ENCODE results near the gene FRMPD2.
A peak's percentile ranks its signal among the peaks of the same experiment; 100 is the strongest.
"Not testable (repeated sequence)": the region's sequence is repeated elsewhere in the genome, so short reads cannot be mapped to it uniquely, and the experiment has no call there.

FRMPD2 gene

DNA sequence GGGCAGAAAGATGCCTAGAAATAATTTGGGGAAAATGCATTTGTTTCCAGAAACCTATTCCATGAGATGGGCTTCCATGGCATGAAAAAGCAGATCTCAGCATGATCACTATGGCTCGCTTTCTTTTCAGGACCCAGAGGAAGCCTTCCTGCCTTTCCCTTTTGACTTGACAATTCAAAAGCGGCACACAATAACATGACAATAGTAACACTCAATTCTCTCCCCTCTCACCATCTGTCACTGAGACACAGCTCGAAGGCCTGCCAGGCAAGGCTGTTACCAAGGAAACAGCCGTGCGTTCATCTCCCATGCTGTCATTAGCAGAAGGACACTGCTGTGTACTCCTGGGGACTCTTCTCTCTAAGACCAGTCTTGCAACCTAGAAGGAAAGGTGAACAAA lies 101.8 kb downstream of the FRMPD2 start:
- WGBS, 2 donors (ENCODE audit: extremely low coverage in 2 of 2, insufficient read length in 2 of 2, insufficient replicate concordance in 1 of 2) = no CpG with 5 or more reads among the region's 5 CpGs
- not testable (repeated sequence) for H3K23ac ChIP-seq (ENCODE audit: low read depth, low read length, poor library complexity); H3K4me3 ChIP-seq (ENCODE audit: low read length in 2 of 2); H3K14ac ChIP-seq (ENCODE audit: low read length); H3K9me3 ChIP-seq (replicated peaks in 1 of 2; ENCODE audit: control insufficient read depth in 2 of 2, insufficient read depth in 1 of 2, low read depth in 1 of 2, low read length in 2 of 2); H3K4me1 ChIP-seq (ENCODE audit: control insufficient read depth in 2 of 2, insufficient read depth in 1 of 2, low read depth in 1 of 2, low read length in 2 of 2); DNase-seq (ENCODE audit: low spot score); H2BK15ac ChIP-seq (ENCODE audit: low read length); H4K91ac ChIP-seq (ENCODE audit: low read depth, low read length, poor library complexity); H2BK5ac ChIP-seq (ENCODE audit: low read length); H3K36me3 ChIP-seq (replicated peaks in 1 of 2; ENCODE audit: control insufficient read depth in 2 of 2, insufficient read depth in 2 of 2, low read length in 2 of 2); H3K79me1 ChIP-seq (ENCODE audit: low read depth, low read length); H2BK12ac ChIP-seq (ENCODE audit: low read length); H3K18ac ChIP-seq (ENCODE audit: low read length); H2AK5ac ChIP-seq (ENCODE audit: low read depth, low read length); H2BK120ac ChIP-seq (ENCODE audit: low read depth, low read length); H3K4ac ChIP-seq (ENCODE audit: low read length); H3K9ac ChIP-seq (ENCODE audit: low read depth, low read length, poor library complexity); H3K27me3 ChIP-seq (ENCODE audit: control insufficient read depth in 3 of 3, insufficient read depth in 3 of 3, low read depth in 1 of 3, low read length in 3 of 3); H2AFZ ChIP-seq (ENCODE audit: low read length); H4K8ac ChIP-seq (ENCODE audit: low read depth, low read length); H3K27ac ChIP-seq (replicated peaks; ENCODE audit: low read length)
- H3K4me2 ChIP-seq (ENCODE audit: insufficient read depth, low read length, poor library complexity, severe bottlenecking) = peak overlapping the region; percentile 11

DNA sequence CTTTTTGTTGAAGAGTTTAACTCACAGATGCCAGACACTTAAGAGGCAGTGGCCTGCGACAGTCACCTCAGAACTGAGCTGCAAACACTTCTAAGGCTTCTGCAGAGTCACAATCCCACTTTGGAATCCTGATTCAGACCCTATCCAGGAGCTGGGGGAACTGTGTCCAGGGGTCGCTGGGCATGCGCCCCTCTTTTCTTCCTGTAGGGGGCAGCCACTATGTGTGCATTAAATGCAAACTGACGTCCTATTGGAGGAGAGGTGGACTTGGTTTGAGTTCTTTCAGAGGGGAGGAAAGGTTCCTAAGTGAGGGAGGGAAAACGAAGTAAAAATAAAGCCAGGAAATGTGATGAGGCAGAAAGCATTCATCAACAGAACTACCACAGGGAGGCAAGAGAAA lies 113.8 kb downstream of the FRMPD2 start:
- not testable (repeated sequence) for H2BK12ac ChIP-seq (ENCODE audit: low read length)

DNA sequence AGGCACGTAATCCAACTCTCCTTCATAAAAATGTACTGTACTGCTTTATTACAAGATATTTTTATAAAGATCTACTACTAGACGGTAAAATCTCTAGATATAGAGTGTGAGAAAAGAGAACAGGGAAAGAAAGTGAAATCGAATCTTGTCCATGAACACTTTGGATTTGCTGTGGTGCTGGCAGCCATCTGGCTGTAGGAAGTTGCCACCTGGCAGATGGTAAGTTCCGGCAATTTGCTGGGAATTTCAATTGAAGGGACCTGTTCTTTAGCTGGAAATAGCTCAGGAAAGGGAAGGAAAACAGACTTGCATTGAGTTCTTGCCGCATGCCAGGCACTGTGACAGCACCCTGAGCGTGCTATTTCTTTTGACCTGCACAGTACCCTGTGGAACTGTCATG lies 114.3 kb downstream of the FRMPD2 start:
- not testable (repeated sequence) for H2AK5ac ChIP-seq (ENCODE audit: low read depth, low read length); H2AFZ ChIP-seq (ENCODE audit: low read length); H3K27me3 ChIP-seq (ENCODE audit: control insufficient read depth in 3 of 3, insufficient read depth in 3 of 3, low read depth in 1 of 3, low read length in 3 of 3); H3K9ac ChIP-seq (ENCODE audit: low read depth, low read length, poor library complexity); H3K4ac ChIP-seq (ENCODE audit: low read length); H3K4me3 ChIP-seq (ENCODE audit: low read length in 2 of 2); H3K79me1 ChIP-seq (ENCODE audit: low read depth, low read length); H3K14ac ChIP-seq (ENCODE audit: low read length); H2BK5ac ChIP-seq (ENCODE audit: low read length); H3K4me2 ChIP-seq (ENCODE audit: insufficient read depth, low read length, poor library complexity, severe bottlenecking); H3K4me1 ChIP-seq (ENCODE audit: control insufficient read depth in 2 of 2, insufficient read depth in 1 of 2, low read depth in 1 of 2, low read length in 2 of 2); H3K23ac ChIP-seq (ENCODE audit: low read depth, low read length, poor library complexity); H3K18ac ChIP-seq (ENCODE audit: low read length); H3K27ac ChIP-seq (replicated peaks; ENCODE audit: low read length); H2BK120ac ChIP-seq (ENCODE audit: low read depth, low read length); H3K9me3 ChIP-seq (replicated peaks in 1 of 2; ENCODE audit: control insufficient read depth in 2 of 2, insufficient read depth in 1 of 2, low read depth in 1 of 2, low read length in 2 of 2); H3K36me3 ChIP-seq (replicated peaks in 1 of 2; ENCODE audit: control insufficient read depth in 2 of 2, insufficient read depth in 2 of 2, low read length in 2 of 2); DNase-seq (ENCODE audit: low spot score); H4K8ac ChIP-seq (ENCODE audit: low read depth, low read length); H2BK15ac ChIP-seq (ENCODE audit: low read length); H2BK12ac ChIP-seq (ENCODE audit: low read length); H4K91ac ChIP-seq (ENCODE audit: low read depth, low read length, poor library complexity)
- no CpG with 5 or more reads among the region's 6 CpGs for WGBS, 2 donors (ENCODE audit: extremely low coverage in 2 of 2, insufficient read length in 2 of 2, insufficient replicate concordance in 1 of 2)

More for the DNA sequence above, 113.8 kb downstream of the FRMPD2 start:
- H3K9ac ChIP-seq (ENCODE audit: low read depth, low read length, poor library complexity); H3K79me1 ChIP-seq (ENCODE audit: low read depth, low read length); H3K4ac ChIP-seq (ENCODE audit: low read length); DNase-seq (ENCODE audit: low spot score); H3K18ac ChIP-seq (ENCODE audit: low read length); H3K36me3 ChIP-seq (replicated peaks in 1 of 2; ENCODE audit: control insufficient read depth in 2 of 2, insufficient read depth in 2 of 2, low read length in 2 of 2); H4K8ac ChIP-seq (ENCODE audit: low read depth, low read length); H3K4me1 ChIP-seq (ENCODE audit: control insufficient read depth in 2 of 2, insufficient read depth in 1 of 2, low read depth in 1 of 2, low read length in 2 of 2); H3K14ac ChIP-seq (ENCODE audit: low read length); H3K23ac ChIP-seq (ENCODE audit: low read depth, low read length, poor library complexity); H2BK120ac ChIP-seq (ENCODE audit: low read depth, low read length); H3K9me3 ChIP-seq (replicated peaks in 1 of 2; ENCODE audit: control insufficient read depth in 2 of 2, insufficient read depth in 1 of 2, low read depth in 1 of 2, low read length in 2 of 2); H3K4me3 ChIP-seq (ENCODE audit: low read length in 2 of 2); H4K91ac ChIP-seq (ENCODE audit: low read depth, low read length, poor library complexity); H2AFZ ChIP-seq (ENCODE audit: low read length); H2AK5ac ChIP-seq (ENCODE audit: low read depth, low read length); H3K27ac ChIP-seq (replicated peaks; ENCODE audit: low read length); H3K4me2 ChIP-seq (ENCODE audit: insufficient read depth, low read length, poor library complexity, severe bottlenecking); H2BK15ac ChIP-seq (ENCODE audit: low read length); H2BK5ac ChIP-seq (ENCODE audit: low read length); H3K27me3 ChIP-seq (ENCODE audit: control insufficient read depth in 3 of 3, insufficient read depth in 3 of 3, low read depth in 1 of 3, low read length in 3 of 3): not testable (repeated sequence)
- WGBS, 2 donors (ENCODE audit: extremely low coverage in 2 of 2, insufficient read length in 2 of 2, insufficient replicate concordance in 1 of 2) = no CpG with 5 or more reads among the region's 5 CpGs

DNA sequence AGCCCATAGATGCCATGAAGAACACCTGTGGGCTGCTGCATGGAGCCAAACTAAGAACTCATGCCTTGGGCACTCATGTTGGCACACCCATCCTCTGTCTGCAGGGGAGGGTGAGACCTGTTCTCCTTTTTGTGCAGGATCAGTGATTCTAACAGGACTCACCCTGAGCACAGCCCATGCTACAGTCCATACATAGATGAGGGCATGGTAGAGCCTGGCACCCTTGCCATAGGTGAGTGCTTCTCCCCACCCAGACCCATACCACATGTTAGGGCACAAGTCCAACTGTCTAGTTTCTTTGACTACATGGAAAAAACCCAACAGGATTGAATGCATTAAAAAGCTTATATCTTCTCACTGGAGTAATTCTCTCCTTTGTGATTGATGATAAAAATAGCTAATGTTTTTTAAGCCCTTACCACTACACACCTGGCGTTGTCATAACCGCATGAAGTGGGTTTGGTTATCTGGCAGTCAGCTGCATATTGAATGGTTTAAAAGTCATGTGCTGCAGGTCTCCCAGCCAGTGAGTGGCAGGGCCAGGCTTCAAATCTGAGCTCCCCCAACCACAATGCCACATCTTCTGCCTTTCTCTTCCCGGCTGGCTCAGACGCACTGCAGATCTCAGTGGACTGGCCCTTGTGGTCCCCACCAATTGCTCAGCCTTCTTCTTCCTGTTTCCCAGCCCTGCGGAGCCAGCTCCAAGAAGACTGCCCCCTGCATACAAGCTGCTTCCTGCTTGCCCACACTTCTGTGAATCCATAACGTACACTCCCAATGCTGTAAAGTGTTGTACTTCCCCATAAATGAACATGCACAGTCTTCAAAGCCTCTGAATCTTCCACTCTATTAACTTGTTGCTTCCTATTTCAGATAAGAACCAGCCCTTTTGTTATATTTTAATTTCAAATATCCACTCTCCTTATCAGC lies 120.0 kb downstream of the FRMPD2 start:
- H2BK15ac ChIP-seq (ENCODE audit: low read length); H2BK5ac ChIP-seq (ENCODE audit: low read length); H2AK5ac ChIP-seq (ENCODE audit: low read depth, low read length); H4K91ac ChIP-seq (ENCODE audit: low read depth, low read length, poor library complexity); H3K9me3 ChIP-seq (replicated peaks in 1 of 2; ENCODE audit: control insufficient read depth in 2 of 2, insufficient read depth in 1 of 2, low read depth in 1 of 2, low read length in 2 of 2); H3K18ac ChIP-seq (ENCODE audit: low read length); DNase-seq (ENCODE audit: low spot score); H3K27ac ChIP-seq (replicated peaks; ENCODE audit: low read length); H4K8ac ChIP-seq (ENCODE audit: low read depth, low read length); H3K36me3 ChIP-seq (replicated peaks in 1 of 2; ENCODE audit: control insufficient read depth in 2 of 2, insufficient read depth in 2 of 2, low read length in 2 of 2); H2AFZ ChIP-seq (ENCODE audit: low read length); H3K23ac ChIP-seq (ENCODE audit: low read depth, low read length, poor library complexity); H2BK120ac ChIP-seq (ENCODE audit: low read depth, low read length); H3K27me3 ChIP-seq (ENCODE audit: control insufficient read depth in 3 of 3, insufficient read depth in 3 of 3, low read depth in 1 of 3, low read length in 3 of 3); H3K4me2 ChIP-seq (ENCODE audit: insufficient read depth, low read length, poor library complexity, severe bottlenecking); H3K79me1 ChIP-seq (ENCODE audit: low read depth, low read length); H3K9ac ChIP-seq (ENCODE audit: low read depth, low read length, poor library complexity); H3K4ac ChIP-seq (ENCODE audit: low read length); H3K4me1 ChIP-seq (ENCODE audit: control insufficient read depth in 2 of 2, insufficient read depth in 1 of 2, low read depth in 1 of 2, low read length in 2 of 2); H2BK12ac ChIP-seq (ENCODE audit: low read length); H3K14ac ChIP-seq (ENCODE audit: low read length); H3K4me3 ChIP-seq (ENCODE audit: low read length in 2 of 2): not testable (repeated sequence)
- WGBS, 2 donors (ENCODE audit: extremely low coverage in 2 of 2, insufficient read length in 2 of 2, insufficient replicate concordance in 1 of 2) = no CpG with 5 or more reads among the region's 6 CpGs

All from neuronal stem cell (in vitro differentiated cells).